ENCODE data around the gene ZNF821.

DNA sequence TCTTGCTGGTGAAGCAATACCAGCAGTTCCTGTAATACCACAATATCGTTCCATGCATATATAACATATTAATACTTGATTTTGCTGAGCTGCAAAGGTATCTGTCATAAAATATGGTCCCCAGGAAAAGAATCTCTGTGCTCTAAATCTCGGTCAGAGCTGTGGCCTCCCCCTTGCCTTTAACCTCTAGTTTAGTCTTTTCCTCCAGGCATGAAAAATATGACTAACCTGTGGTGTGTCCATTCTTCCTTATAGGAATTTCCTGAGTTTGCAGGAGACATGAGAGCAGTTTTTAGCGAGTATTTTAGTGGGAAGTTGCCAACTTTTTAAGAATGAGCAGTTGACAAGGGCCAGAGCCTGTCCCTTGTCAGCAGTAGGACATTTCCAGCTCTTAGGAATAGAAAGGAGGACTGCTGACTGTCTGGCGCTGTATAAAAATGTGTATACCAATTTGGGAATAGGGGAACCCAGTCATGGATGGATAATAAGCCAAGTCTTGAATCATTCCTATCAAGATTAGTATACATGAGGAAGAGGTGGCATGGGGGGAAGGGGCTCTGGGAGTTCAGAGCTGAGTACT lies 29.5 kb downstream of the ZNF821 start:
- TF ChIP-seq CTCF (IDR thresholded peaks at IDR 0.05) (no peak), EP300 (IDR thresholded peaks at IDR 0.05) (no peak)

All from sigmoid colon (tissue), 4 donors.